Measurements from ENCODE around the gene CEP120.
"Not testable (repeated sequence)": the region's sequence is repeated elsewhere in the genome, so short reads cannot be mapped to it uniquely, and the experiment has no call there.

Gene CEP120

GRCh38 chr5:123387313-123387712 is 35.9 kb downstream of the CEP120 start:
- no peak for DNase-seq (ENCODE audit: low read depth)

- DNase-seq (ENCODE audit: low read depth) = no peak
Observed at GRCh38 chr5:123382252-123382651, 41.0 kb downstream of the CEP120 start.

GRCh38 chr5:123371575-123372179 is 51.5 kb downstream of the CEP120 start:
- DNase-seq (ENCODE audit: low read depth) = no peak

- no peak for DNase-seq (ENCODE audit: low read depth)
Observed at GRCh38 chr5:123369371-123369968, 53.7 kb downstream of the CEP120 start.

GRCh38 chr5:123367739-123368138 is 55.5 kb downstream of the CEP120 start:
- no peak for DNase-seq (ENCODE audit: low read depth)

GRCh38 chr5:123365156-123365555 is 58.0 kb downstream of the CEP120 start:
- DNase-seq (ENCODE audit: low read depth) = peak; percentile 58

GRCh38 chr5:123364441-123365155 is 58.6 kb downstream of the CEP120 start:
- DNase-seq (ENCODE audit: low read depth) = no peak

- no peak for DNase-seq (ENCODE audit: low read depth)
Observed at GRCh38 chr5:123360910-123361309, 62.3 kb downstream of the CEP120 start.

- DNase-seq (ENCODE audit: low read depth) = no peak
Observed at GRCh38 chr5:123360201-123360571, 63.0 kb downstream of the CEP120 start.

- DNase-seq (ENCODE audit: low read depth) = peak; percentile 86
Observed at GRCh38 chr5:123359454-123360200, 63.6 kb downstream of the CEP120 start.

GRCh38 chr5:123358751-123359150 is 64.5 kb downstream of the CEP120 start:
- DNase-seq (ENCODE audit: low read depth) = no peak

GRCh38 chr5:123358304-123358703 is 64.9 kb downstream of the CEP120 start:
- DNase-seq (ENCODE audit: low read depth) = no peak

GRCh38 chr5:123351820-123352219 is 71.4 kb downstream of the CEP120 start:
- DNase-seq (ENCODE audit: low read depth) = no peak

- DNase-seq (ENCODE audit: low read depth) = no peak
Observed at GRCh38 chr5:123351240-123351639, 72.0 kb downstream of the CEP120 start.

GRCh38 chr5:123350742-123351141 is 72.5 kb downstream of the CEP120 start:
- DNase-seq (ENCODE audit: low read depth) = no peak

- DNase-seq (ENCODE audit: low read depth) = peak; percentile 47
Observed at GRCh38 chr5:123344816-123345426, 78.3 kb downstream of the CEP120 start.

- no peak for DNase-seq (ENCODE audit: low read depth)
Observed at GRCh38 chr5:123340928-123341327, 82.3 kb downstream of the CEP120 start.

- not testable (repeated sequence) for DNase-seq (ENCODE audit: low read depth)
Observed at GRCh38 chr5:123308377-123308776, 114.8 kb downstream of the CEP120 start.

- DNase-seq (ENCODE audit: low read depth) = no peak
Observed at GRCh38 chr5:123305751-123306150, 117.5 kb downstream of the CEP120 start.

- DNase-seq (ENCODE audit: low read depth) = no peak
Observed at GRCh38 chr5:123304777-123305316, 118.4 kb downstream of the CEP120 start.

GRCh38 chr5:123303802-123304201 is 119.4 kb downstream of the CEP120 start:
- DNase-seq (ENCODE audit: low read depth) = no peak

GRCh38 chr5:123300266-123300665 is 122.9 kb downstream of the CEP120 start:
- DNase-seq (ENCODE audit: low read depth) = no peak

Measured in fibroblast of gingiva (primary cell).